Left lung (tissue), 10 donors: Measurements from ENCODE around the gene NUBP2. TPM values are rescaled to one million over a fixed set of nuclear protein-coding genes. Genes with fewer than 3 reads are reported as not detected.

Experiments used
- ATAC-seq: fragments of 200-7000 bp; cut with Tn5 transposase; one replicate; pipeline ENCODE4 v1.9.1; 2020; ENCODE audit warnings: moderate library complexity
- DNase-seq, 4 donors: peaks; one replicate each; pipeline ENCODE4 v3.0.0-alpha.2; 2013 to 2020
- H3K27ac ChIP-seq, 2 donors: fragments of 200-600 bp; sonication (generic) in 1 of 2; one replicate each; pipeline versions ENCODE4 v1.5.0 to v1.8.0; 2020 to 2021
- H3K27me3 ChIP-seq, 2 donors: fragments of 200-600 bp; sonication (generic) in 1 of 2; one replicate each; pipeline versions ENCODE4 v1.5.0 to v1.8.0; 2020 to 2021
- H3K36me3 ChIP-seq, 2 donors: fragments of 200-600 bp; sonication (generic) in 1 of 2; one replicate each; pipeline versions ENCODE4 v1.5.0 to v1.8.0; 2020 to 2021
- H3K4me1 ChIP-seq, 2 donors: fragments of 200-600 bp; one replicate each; pipeline ENCODE4 v1.8.0; 2021
- H3K4me3 ChIP-seq, 2 donors: fragments of 200-600 bp; sonication (generic) in 1 of 2; one replicate each; pipeline versions ENCODE4 v1.5.0 to v1.8.0; 2020 to 2021; ENCODE audit warnings: mild to moderate bottlenecking in 1 of 2
- H3K9me3 ChIP-seq, 2 donors: fragments of 200-600 bp; sonication (generic) in 1 of 2; one replicate each; pipeline versions ENCODE4 v1.5.0 to v1.8.0; 2020 to 2021
- intact Hi-C, 2 donors: fragments of 100-400 bp; cut with DNase I; formaldehyde crosslinking; loops; one replicate each; pipeline versions ENCODE4 v1.11.2 to v1.14.2; 2022
- polyA plus RNA-seq, 6 donors: library from polyadenylated mRNA; unstranded; fragments of 120-200 nt; gene quantifications; one replicate each; pipeline ENCODE4 v1.2.1, GENCODE V29; 2013; ENCODE audit not compliant: insufficient read length in 6 of 6
- total RNA-seq, 2 donors: library from RNA; stranded (reverse); fragmentation: NEBNext Ultra II Directional; extraction: Animal tissue kit (Norgen Biotek cat#: 25700); gene quantifications; one replicate each; pipeline ENCODE4 v1.2.1, GENCODE V29; 2021
- TF ChIP-seq, protein P1 (sequence below), 2 donors: fragments of 200-600 bp; sonication (generic) in 1 of 2; IDR thresholded peaks; one replicate each; pipeline versions ENCODE4 v1.5.0 to v1.8.0; 2021; ENCODE audit warnings: antibody characterized with exemption in 2 of 2
- donor health status: DM: no; HTN: yes; CAD: no.
- donor health status: DM: no; HTN: no; CAD: no.

Gene NUBP2
- total and polyA plus RNA-seq, 8 donors: 32.6 to 56.4 (median 42.7) TPM

- H3K36me3 ChIP-seq: peaks cover 0 to 60% of the 10 kb centered on the region in 2 donors
- ATAC-seq (no peak), DNase-seq (peak in 1 of 4 donors; percentile 33)
- intact Hi-C loops: no loop called here
- H3K9me3 ChIP-seq: no peaks in the 10 kb centered on the region
- H3K27ac ChIP-seq: no peak overlapping the region
- peaks cover 0 to 7% of the 10 kb centered on the region in 2 donors for H3K4me1 ChIP-seq
- TF ChIP-seq, protein P1, sequence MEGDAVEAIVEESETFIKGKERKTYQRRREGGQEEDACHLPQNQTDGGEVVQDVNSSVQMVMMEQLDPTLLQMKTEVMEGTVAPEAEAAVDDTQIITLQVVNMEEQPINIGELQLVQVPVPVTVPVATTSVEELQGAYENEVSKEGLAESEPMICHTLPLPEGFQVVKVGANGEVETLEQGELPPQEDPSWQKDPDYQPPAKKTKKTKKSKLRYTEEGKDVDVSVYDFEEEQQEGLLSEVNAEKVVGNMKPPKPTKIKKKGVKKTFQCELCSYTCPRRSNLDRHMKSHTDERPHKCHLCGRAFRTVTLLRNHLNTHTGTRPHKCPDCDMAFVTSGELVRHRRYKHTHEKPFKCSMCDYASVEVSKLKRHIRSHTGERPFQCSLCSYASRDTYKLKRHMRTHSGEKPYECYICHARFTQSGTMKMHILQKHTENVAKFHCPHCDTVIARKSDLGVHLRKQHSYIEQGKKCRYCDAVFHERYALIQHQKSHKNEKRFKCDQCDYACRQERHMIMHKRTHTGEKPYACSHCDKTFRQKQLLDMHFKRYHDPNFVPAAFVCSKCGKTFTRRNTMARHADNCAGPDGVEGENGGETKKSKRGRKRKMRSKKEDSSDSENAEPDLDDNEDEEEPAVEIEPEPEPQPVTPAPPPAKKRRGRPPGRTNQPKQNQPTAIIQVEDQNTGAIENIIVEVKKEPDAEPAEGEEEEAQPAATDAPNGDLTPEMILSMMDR (IDR thresholded peaks at IDR 0.05): no peak
- H3K4me3 ChIP-seq: no peak overlapping the region
- H3K27me3 ChIP-seq: no peaks in the 10 kb centered on the region
Measured at GRCh38 chr16:1810536-1810935, 27.8 kb downstream of the NUBP2 start.

DNA sequence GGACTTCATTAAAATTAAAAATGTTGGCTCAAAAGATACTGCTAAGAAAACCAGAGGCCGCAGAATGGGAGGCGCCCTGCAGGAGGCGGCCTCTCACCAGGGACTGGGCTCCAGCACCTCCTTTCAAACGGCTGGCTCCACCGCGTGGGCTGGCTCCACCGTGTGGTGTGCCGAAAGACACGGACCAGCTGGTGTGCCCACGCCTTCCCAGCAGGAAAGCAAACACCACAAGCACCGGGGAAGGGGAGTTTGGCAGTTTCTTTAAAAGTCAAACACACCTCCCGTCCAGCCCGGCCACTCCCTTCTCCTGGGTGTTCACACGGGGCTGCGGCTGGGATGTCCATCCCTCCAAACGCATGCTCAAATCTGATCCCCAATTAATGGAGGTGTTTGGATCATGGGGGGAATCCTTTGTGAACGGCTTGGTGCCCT lies 30.0 kb downstream of the NUBP2 start:
- Histone ChIP-seq H3K27me3 (no peaks in the 10 kb centered on the region), H3K4me1 (peaks cover 0 to 7% of the 10 kb centered on the region in 2 donors), H3K36me3 (peaks cover 0 to 74% of the 10 kb centered on the region in 2 donors), H3K27ac (no peak overlapping the region), H3K9me3 (no peaks in the 10 kb centered on the region), H3K4me3 (no peak overlapping the region)
- ATAC-seq (peak; percentile 99), DNase-seq (peak; percentile 67 to 92 (median 87))
- TF ChIP-seq, protein P1 (IDR thresholded peaks at IDR 0.05): peak; percentile 23 to 46
- intact Hi-C loops: no loop called here

DNA sequence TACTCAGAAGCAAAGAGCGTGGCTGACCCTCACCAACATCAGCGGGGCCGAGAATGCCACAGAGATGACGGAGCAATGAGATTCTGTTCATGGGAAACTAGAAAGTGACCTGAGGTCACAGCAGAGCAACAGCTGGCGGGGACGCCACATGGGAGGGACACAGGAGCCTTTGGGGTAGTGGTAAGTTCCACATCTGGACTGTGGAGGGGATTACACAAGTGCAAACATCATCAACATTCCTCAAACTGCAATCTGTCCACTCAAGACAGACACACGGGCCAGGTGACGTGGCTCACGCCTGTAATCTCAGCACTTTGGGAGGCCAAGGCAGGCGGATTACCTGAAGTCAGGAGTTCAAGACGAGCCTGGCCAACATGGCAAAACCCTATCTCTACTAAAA lies 32.7 kb downstream of the NUBP2 start:
- Histone ChIP-seq H3K4me1 (peaks cover 0 to 7% of the 10 kb centered on the region in 2 donors), H3K27ac (no peak overlapping the region), H3K27me3 (no peaks in the 10 kb centered on the region), H3K9me3 (no peaks in the 10 kb centered on the region), H3K4me3 (no peak overlapping the region), H3K36me3 (peaks cover 0 to 73% of the 10 kb centered on the region in 2 donors)
- DNase-seq: no peak
- TF ChIP-seq, protein P1 (IDR thresholded peaks at IDR 0.05): no peak
- no peak for ATAC-seq
- intact Hi-C loops: no loop called here

GRCh38 chr16:1816396-1817275 lies 33.9 kb downstream of the NUBP2 start:
- Histone ChIP-seq H3K36me3 (peaks cover 0 to 81% of the 10 kb centered on the region in 2 donors), H3K9me3 (no peaks in the 10 kb centered on the region), H3K4me3 (no peak overlapping the region), H3K27me3 (no peaks in the 10 kb centered on the region), H3K27ac (no peak overlapping the region), H3K4me1 (peaks cover 0 to 7% of the 10 kb centered on the region in 2 donors)
- TF ChIP-seq, protein P1 (IDR thresholded peaks at IDR 0.05): no peak
- intact Hi-C loops: no loop called here
- ATAC-seq (no peak), DNase-seq (no peak)

- no peak for DNase-seq
- TF ChIP-seq, protein P1 (IDR thresholded peaks at IDR 0.05): no peak
Measured at GRCh38 chr16:1817276-1817589, 34.5 kb downstream of the NUBP2 start.

More at GRCh38 chr16:1817276-1817589, 34.5 kb downstream of the NUBP2 start:
- Histone ChIP-seq H3K27ac (no peak overlapping the region), H3K4me3 (no peak overlapping the region), H3K4me1 (peaks cover 0 to 7% of the 10 kb centered on the region in 2 donors), H3K27me3 (no peaks in the 10 kb centered on the region), H3K9me3 (no peaks in the 10 kb centered on the region), H3K36me3 (peaks cover 0 to 87% of the 10 kb centered on the region in 2 donors)
- intact Hi-C loops: no loop called here
- ATAC-seq: no peak
